Nephron (organoid): Measurements from ENCODE around the gene EEF1AKMT2.

Experiments used
- H3K27ac Mint-ChIP-seq, 3 experiments: 2 replicates each; pipeline ENCODE4 v1.8.0; 2020; ENCODE audit warnings: mixed read lengths in 3 of 3, mild to moderate bottlenecking in 2 of 3, moderate library complexity in 1 of 3
- H3K27me3 Mint-ChIP-seq: 2 replicates; pipeline ENCODE4 v1.8.0; 2021; ENCODE audit warnings: low read depth, mild to moderate bottlenecking, moderate library complexity, mixed read lengths
- H3K36me3 Mint-ChIP-seq: 2 replicates; pipeline ENCODE4 v1.8.0; 2020; ENCODE audit warnings: low read depth, mixed read lengths
- H3K4me1 Mint-ChIP-seq: 2 replicates; pipeline ENCODE4 v1.8.0; 2020; ENCODE audit warnings: mixed read lengths
- H3K4me3 Mint-ChIP-seq, 3 experiments: 2 replicates each; pipeline ENCODE4 v1.8.0; 2020; ENCODE audit warnings: mild to moderate bottlenecking in 3 of 3, mixed read lengths in 3 of 3, moderate library complexity in 2 of 3
- H3K9me3 Mint-ChIP-seq: 2 replicates; pipeline ENCODE4 v1.8.0; 2020; ENCODE audit warnings: mixed read lengths
- CTCF ChIP-seq, 3 experiments: fragments of 200-600 bp; sonication (generic); IDR thresholded peaks; one replicate each; pipeline ENCODE4 v1.5.0; 2021; ENCODE audit warnings: antibody characterized with exemption in 3 of 3; ENCODE audit not compliant: unreplicated experiment in 3 of 3

EEF1AKMT2 gene

DNA sequence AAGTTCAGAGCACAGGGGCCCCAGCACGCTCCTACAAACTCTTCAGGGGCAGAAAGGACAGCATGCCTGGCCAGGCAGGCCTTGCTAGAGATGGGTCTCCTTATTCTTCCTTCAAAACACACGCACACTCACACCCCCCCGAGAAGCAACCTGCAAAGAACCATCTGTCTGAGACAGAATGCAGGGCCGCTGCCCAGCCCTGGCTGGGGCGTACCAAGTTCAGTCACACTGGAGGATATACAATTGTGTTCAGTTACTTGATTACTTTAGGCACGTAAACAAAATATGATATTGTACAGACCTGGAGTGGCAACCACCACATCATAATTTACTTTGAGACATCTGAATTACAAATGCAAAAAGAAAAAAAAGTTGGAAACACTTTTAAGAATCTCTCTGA is 53.2 kb downstream of the EEF1AKMT2 start:
- Mint-ChIP-seq H3K4me1 (peaks cover 90% of the 10 kb centered on the region), H3K4me3 (peak overlapping the region in 2 of 3 experiments; percentile 5 to 58), H3K9me3 (no peaks in the 10 kb centered on the region), H3K36me3 (no peaks in the 10 kb centered on the region), H3K27ac (peak overlapping the region; percentile 97 to 99 (median 99)), H3K27me3 (peaks cover 3% of the 10 kb centered on the region)
- TF ChIP-seq CTCF (IDR thresholded peaks at IDR 0.05; ENCODE audit: unreplicated experiment in 3 of 3) = no peak

GRCh38 chr10:124737708-124738107 is 54.0 kb downstream of the EEF1AKMT2 start:
- H3K9me3 Mint-ChIP-seq = no peaks in the 10 kb centered on the region
- TF ChIP-seq CTCF (IDR thresholded peaks at IDR 0.05; ENCODE audit: unreplicated experiment in 3 of 3) = no peak
- peaks cover 96% of the 10 kb centered on the region for H3K4me1 Mint-ChIP-seq
- H3K27ac Mint-ChIP-seq = peak overlapping the region; percentile 34 to 99 (median 82)
- H3K36me3 Mint-ChIP-seq = peaks cover 5% of the 10 kb centered on the region
- peaks cover 3% of the 10 kb centered on the region for H3K27me3 Mint-ChIP-seq
- peak overlapping the region in 1 of 3 experiments; percentile 25 for H3K4me3 Mint-ChIP-seq

- Mint-ChIP-seq H3K36me3 (peaks cover 6% of the 10 kb centered on the region), H3K4me3 (peak overlapping the region in 1 of 3 experiments; percentile 46), H3K27me3 (peaks cover 3% of the 10 kb centered on the region), H3K4me1 (peaks cover 93% of the 10 kb centered on the region), H3K27ac (peak overlapping the region; percentile 34 to 99 (median 82)), H3K9me3 (no peaks in the 10 kb centered on the region)
- no peak for TF ChIP-seq CTCF (IDR thresholded peaks at IDR 0.05; ENCODE audit: unreplicated experiment in 3 of 3)
Observed at GRCh38 chr10:124737221-124737620, 54.5 kb downstream of the EEF1AKMT2 start.

GRCh38 chr10:124736491-124737136 is 55.1 kb downstream of the EEF1AKMT2 start:
- peak overlapping the region; percentile 34 to 70 (median 45) for H3K4me3 Mint-ChIP-seq
- peaks cover 3% of the 10 kb centered on the region for H3K27me3 Mint-ChIP-seq
- TF ChIP-seq CTCF (IDR thresholded peaks at IDR 0.05; ENCODE audit: unreplicated experiment in 3 of 3) = no peak
- peaks cover 91% of the 10 kb centered on the region for H3K4me1 Mint-ChIP-seq
- H3K27ac Mint-ChIP-seq = peak overlapping the region; percentile 82 to 99 (median 93)
- no peaks in the 10 kb centered on the region for H3K9me3 Mint-ChIP-seq
- H3K36me3 Mint-ChIP-seq = peaks cover 9% of the 10 kb centered on the region

GRCh38 chr10:124735491-124736286 is 56.0 kb downstream of the EEF1AKMT2 start:
- peaks cover 9% of the 10 kb centered on the region for H3K36me3 Mint-ChIP-seq
- peaks cover 3% of the 10 kb centered on the region for H3K27me3 Mint-ChIP-seq
- no peaks in the 10 kb centered on the region for H3K9me3 Mint-ChIP-seq
- peak overlapping the region; percentile 10 to 70 (median 34) for H3K4me3 Mint-ChIP-seq
- H3K4me1 Mint-ChIP-seq = peaks cover 82% of the 10 kb centered on the region
- TF ChIP-seq CTCF (IDR thresholded peaks at IDR 0.05; ENCODE audit: unreplicated experiment in 3 of 3) = no peak
- H3K27ac Mint-ChIP-seq = peak overlapping the region; percentile 82 to 99 (median 93)
